ENCODE data around the gene RRP15.

DNA sequence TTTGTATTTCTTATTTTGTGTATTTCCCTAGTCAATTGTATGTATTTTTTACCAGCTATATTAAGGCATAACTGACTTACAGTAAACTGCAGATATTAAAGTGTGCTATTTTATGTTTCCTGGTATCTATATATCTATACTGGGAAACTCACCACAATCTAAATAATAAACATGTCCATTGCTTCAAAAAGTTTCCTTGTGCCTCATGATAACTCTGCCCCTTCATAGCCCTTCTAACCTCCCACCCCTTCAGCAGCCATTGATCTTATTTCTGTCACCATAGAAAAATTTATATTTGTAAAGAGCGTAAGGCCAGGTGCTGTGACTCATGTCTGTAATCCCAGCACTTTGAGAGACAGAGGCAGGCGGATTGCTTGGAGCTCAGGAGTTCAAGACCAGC, 9.3 kb upstream of the RRP15 start:
- TF ChIP-seq, protein P1, sequence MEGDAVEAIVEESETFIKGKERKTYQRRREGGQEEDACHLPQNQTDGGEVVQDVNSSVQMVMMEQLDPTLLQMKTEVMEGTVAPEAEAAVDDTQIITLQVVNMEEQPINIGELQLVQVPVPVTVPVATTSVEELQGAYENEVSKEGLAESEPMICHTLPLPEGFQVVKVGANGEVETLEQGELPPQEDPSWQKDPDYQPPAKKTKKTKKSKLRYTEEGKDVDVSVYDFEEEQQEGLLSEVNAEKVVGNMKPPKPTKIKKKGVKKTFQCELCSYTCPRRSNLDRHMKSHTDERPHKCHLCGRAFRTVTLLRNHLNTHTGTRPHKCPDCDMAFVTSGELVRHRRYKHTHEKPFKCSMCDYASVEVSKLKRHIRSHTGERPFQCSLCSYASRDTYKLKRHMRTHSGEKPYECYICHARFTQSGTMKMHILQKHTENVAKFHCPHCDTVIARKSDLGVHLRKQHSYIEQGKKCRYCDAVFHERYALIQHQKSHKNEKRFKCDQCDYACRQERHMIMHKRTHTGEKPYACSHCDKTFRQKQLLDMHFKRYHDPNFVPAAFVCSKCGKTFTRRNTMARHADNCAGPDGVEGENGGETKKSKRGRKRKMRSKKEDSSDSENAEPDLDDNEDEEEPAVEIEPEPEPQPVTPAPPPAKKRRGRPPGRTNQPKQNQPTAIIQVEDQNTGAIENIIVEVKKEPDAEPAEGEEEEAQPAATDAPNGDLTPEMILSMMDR (IDR thresholded peaks at IDR 0.05): no peak
- TF ChIP-seq POLR2AphosphoS5 (IDR thresholded peaks at IDR 0.05) (no peak), POLR2A (IDR thresholded peaks at IDR 0.05) (no peak)

All from prostate gland (tissue), 2 donors.